HEK293 (cell line): Measurements from ENCODE around the gene DPH6.

ENCODE experiments used
- CTCF ChIP-seq: fragments of 450-650 bp; formaldehyde crosslinking; IDR thresholded peaks from 2 replicates; pipeline ENCODE4 v1.5.1; 2016; ENCODE audit warnings: missing biosample characterization, missing genetic modification characterization
- ZNF121 ChIP-seq: fragments of 450-650 bp; formaldehyde crosslinking; IDR thresholded peaks from 2 replicates; pipeline ENCODE4 v1.5.1; 2016; ENCODE audit warnings: missing biosample characterization, missing genetic modification characterization
- ZNF292 ChIP-seq: fragments of 450-650 bp; formaldehyde crosslinking; IDR thresholded peaks from 2 replicates; pipeline ENCODE4 v1.5.1; 2016; ENCODE audit warnings: low read depth, missing biosample characterization, missing genetic modification characterization, borderline replicate concordance

- no peak for TF ChIP-seq ZNF121 (tag by site-specific recombination)
- no peak for TF ChIP-seq CTCF (tag by site-specific recombination)
- TF ChIP-seq ZNF292 (tag by site-specific recombination), result no peak
These were observed 105.7 kb downstream of the DPH6 start for GRCh38 chr15:35440265-35440664.
